Stimulated activated CD8-positive, alpha-beta memory T cell treated with anti-CD3 and anti-CD28 coated beads, Interleukin-2, amount 100 ng/mL, for 1 hour (primary cell): Measurements from ENCODE around the gene RNF224.
A peak's percentile ranks its signal among the peaks of the same experiment; 100 is the strongest.

Experiments used
- DNase-seq, 2 donors: peaks; one replicate each; pipeline ENCODE4 v3.0.0-alpha.2; 2020; ENCODE audit warnings: low read depth in 2 of 2

The RNF224 gene

DNA sequence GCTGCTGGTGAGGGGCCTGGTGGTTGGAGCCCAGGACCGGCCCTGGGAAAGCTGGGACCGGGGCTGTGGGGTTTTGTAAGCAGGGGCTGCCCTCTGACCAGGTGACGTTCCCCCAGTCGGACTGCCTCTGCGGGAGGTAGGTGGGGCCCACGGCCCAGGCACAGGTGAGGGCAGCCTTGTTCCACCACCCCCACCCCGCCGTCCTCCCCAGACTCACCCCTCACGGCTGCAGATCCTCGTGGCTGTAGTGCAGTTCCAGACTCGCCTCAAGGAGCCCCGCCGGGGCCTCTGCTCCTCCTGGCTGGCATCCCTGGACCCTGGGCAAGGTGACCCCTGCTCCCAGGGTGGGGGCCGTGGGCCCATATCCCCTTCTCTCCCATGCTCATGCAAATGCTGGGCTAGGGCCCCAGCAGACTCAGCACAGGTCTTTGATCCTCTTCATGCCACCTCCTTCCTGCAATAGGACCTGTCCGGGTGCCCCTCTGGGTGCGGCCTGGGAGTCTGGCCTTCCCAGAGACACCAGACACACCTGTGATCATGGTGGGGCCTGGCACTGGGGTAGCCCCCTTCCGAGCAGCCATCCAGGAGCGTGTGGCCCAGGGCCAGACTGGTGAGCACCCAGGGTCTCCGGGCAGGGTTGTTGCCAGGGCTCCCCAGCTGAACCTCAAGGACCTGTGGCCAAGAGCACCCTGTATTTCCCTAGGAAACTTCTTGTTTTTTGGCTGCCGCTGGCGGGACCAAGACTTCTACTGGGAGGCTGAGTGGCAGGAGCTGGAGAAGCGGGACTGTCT is 11.9 kb upstream of the RNF224 start:
- DNase-seq = no peak

DNA sequence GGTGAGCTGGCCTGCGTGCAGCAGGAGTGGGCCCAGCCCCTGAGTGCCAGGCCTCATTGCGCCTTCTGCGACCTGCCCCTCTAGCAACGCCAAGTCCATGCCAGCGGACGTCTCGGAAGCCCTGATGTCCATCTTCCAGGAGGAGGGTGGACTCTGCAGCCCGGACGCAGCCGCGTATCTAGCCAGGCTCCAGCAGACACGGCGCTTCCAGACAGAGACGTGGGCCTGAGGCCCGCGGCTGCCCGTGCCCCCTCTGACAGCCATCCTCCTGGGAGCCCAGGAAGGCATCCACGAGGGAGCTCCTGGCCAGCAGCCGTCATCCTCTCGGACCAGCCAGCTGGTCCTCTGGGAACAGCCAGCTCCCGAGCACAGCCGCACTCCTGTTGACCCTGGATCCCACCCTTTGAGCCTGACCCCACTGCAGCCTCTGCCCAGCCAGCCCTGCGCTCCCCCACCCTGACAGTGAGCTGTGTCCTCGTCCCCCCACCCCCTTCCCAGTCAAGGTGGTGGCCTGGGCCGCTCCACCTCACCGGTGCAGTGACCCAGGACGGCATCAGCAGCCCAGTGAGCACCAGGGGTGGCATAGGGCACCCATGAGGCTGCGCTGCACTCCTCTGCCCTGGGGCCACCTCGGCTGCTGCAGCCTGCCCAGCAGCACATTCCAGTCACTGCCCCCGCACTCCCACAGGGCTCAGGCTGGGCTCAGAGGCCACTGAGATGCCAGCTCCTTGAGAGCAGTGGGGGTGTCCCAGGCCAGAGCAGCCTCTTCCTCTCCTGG is 10.9 kb upstream of the RNF224 start:
- DNase-seq = no peak

DNA sequence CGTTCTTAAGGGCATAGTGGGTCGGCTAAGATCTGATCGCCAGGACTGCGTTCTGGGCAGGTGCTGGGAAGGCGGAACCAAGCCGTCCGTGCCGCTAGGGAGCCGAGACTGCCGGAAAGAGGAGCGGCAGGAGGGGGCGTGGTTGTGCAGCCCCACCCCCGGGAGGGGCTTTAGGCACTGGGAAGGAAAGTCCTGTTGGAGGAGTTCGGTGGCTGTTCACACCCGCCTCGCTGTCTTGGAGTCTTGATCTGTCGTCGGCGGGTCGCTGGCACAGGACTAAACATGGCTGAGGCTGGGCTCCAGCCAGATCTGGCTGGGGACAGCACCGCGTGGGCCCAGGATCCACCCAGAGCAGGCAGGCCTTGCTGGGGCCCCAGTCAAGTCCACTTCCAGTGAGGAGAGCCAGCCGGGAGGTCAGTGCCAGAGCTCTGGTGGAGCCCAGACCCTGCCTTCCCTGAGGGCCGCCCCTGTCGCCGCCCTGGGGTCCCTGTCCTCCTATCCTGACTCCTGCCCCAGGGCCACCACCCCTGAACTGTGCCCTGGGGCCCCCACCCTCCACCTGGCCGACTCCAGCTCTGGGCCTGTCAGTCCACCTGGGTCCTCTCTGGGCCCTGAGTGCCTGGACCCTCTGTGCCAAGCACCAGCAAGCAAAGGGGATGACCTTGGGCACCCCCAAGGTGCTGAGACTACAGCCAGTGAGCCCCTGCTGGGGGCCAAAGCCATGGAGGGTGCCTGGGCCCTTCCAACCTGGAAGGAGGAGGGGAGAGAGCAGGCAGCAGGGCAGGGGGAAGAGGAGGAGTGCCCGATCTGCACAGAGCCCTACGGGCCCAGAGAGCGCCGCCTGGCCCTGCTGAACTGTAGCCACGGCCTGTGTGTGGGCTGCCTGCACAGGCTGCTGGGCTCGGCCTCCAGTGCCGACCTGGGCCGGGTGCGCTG is 9.8 kb upstream of the RNF224 start:
- no peak for DNase-seq

GRCh38 chr9:137218212-137218753 is 9.0 kb upstream of the RNF224 start:
- DNase-seq = no peak

- DNase-seq = no peak
Measured at GRCh38 chr9:137218754-137219271, 8.5 kb upstream of the RNF224 start.

GRCh38 chr9:137219757-137220316 is 7.5 kb upstream of the RNF224 start:
- DNase-seq = no peak

DNA sequence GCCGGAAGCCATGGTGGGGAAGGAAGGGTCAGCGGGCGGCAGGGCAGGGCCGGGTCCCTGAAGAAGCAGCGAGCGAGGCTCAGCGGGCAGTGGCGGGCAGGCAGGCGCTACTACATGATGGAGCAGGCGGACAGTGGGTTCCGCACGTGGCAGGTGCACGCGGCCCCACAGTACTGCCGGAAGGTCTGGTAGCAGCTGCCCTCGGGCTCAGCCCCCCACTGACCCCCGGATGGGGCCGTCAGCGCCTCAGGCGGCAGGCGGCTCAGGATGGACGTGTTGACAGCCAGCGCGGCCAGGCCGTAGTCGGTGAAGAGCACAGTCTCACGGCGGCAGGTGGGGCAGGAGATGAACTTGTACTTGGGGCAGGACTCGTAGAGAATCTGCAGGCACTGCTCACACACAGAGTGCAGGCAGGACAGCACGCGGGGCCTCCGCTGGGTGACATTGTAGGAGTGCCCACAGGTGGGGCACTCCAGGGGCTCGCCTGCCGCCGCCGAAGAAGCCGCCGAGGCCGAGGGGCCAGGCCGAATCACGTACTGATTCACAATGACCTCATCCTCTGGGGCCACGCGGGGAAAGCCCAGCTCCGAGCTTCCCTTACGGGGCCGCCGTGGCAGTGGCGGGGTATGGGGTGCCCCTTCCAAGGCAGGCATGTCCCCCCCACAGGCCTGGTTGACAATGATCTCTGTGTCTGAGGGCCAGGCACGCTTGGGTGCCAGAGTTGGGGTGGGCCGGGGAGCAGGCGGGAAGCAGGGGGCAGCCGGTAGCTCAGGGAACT is 6.8 kb upstream of the RNF224 start:
- no peak for DNase-seq

- DNase-seq = no peak
Measured at GRCh38 chr9:137221095-137221505, 6.2 kb upstream of the RNF224 start.

GRCh38 chr9:137221506-137222111 is 5.7 kb upstream of the RNF224 start:
- no peak for DNase-seq

- DNase-seq = no peak
Measured at GRCh38 chr9:137222190-137223077, 4.9 kb upstream of the RNF224 start, which contains the start of gene RNF208. RNF208 (minus strand) TSS chr9:137222240; CDS start chr9:137221212, 1,028 bp downstream.

GRCh38 chr9:137223078-137223970 is 4.0 kb upstream of the RNF224 start:
- peak; percentile 93 to 97 for DNase-seq

GRCh38 chr9:137224830-137225694 is 2.2 kb upstream of the RNF224 start, which contains the start of gene CYSRT1:
CYSRT1 (plus strand) TSS chr9:137225174; CDS start chr9:137225622, 448 bp downstream.
- DNase-seq = no peak

- DNase-seq = no peak
Measured at GRCh38 chr9:137225699-137226331, 1.5 kb upstream of the RNF224 start.

DNA sequence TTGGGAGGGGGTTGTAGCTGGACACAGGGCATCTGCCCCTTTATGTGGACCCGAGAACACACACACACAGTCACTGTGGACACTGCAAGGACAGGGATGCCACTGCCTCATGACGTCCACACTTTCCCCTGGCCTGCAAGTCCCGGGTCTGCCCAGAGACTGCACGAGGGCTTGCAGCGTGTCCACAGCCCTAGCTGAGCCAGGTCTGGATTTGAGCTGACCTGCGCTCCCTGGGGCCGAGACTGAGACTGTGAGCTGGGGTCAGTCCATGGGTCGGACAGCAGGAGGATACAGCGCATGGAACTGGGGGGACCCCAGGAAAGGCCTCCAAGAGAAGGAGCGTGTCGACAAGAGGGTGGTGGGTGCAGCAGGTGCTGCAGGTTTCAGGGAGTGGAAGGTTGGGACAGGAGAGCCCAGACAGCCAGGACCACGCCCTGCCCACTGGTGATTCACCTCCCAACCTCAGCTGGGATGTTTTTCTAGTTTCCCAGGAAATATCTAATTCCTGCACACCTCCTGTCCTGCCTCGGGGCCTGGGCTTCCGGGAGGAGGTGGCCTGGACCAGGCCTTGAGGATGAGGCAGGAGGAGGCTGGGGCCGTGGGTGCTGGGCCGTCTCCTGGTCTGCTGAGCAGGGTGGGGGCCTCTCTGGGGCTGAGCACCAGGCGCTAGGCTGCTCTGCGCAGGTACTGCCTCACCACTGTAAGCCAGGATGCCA is 806 bp upstream of the RNF224 start:
- DNase-seq = no peak

GRCh38 chr9:137227853-137228505 is 677 bp downstream of the RNF224 start:
- DNase-seq = no peak
